RWPE2 (cell line): Measurements from ENCODE around the gene RALGAPA1.
"Not testable (repeated sequence)": the region's sequence is repeated elsewhere in the genome, so short reads cannot be mapped to it uniquely, and the experiment has no call there.

Experiments
- ATAC-seq: fragments of 200-7000 bp; cut with Tn5 transposase; 3 replicates; pipeline ENCODE4 v1.9.1; 2021; ENCODE audit warnings: low read depth
- DNase-seq: peaks from one replicate; pipeline ENCODE4 v3.0.0-alpha.2; 2020; ENCODE audit warnings: low spot score
- H3K27ac ChIP-seq: fragments of 450-650 bp; 2 replicates; pipeline ENCODE4 v1.5.1; 2017; ENCODE audit warnings: mild to moderate bottlenecking; ENCODE audit not compliant: poor library complexity, severe bottlenecking
- H3K27me3 ChIP-seq: fragments of 250-450 bp; sonication (Bioruptor Pico); 2 replicates; pipeline ENCODE4 v1.5.1; 2021; ENCODE audit warnings: mild to moderate bottlenecking, moderate library complexity; ENCODE audit not compliant: insufficient read depth, poor library complexity, severe bottlenecking
- H3K36me3 ChIP-seq: fragments of 250-450 bp; sonication (Bioruptor Pico); 2 replicates; pipeline ENCODE4 v1.5.1; 2020; ENCODE audit warnings: low read depth, mild to moderate bottlenecking, moderate library complexity
- H3K4me1 ChIP-seq: fragments of 250-450 bp; sonication (Bioruptor Pico); 2 replicates; pipeline ENCODE4 v1.5.1; 2021; ENCODE audit warnings: mild to moderate bottlenecking, moderate library complexity; ENCODE audit not compliant: insufficient read depth, poor library complexity, severe bottlenecking
- H3K4me3 ChIP-seq: fragments of 250-450 bp; sonication (Bioruptor Pico); 2 replicates; pipeline ENCODE4 v1.5.1; 2021; ENCODE audit warnings: mild to moderate bottlenecking, moderate library complexity; ENCODE audit not compliant: severe bottlenecking
- H3K9me3 ChIP-seq: fragments of 250-450 bp; sonication (Bioruptor Pico); 2 replicates; pipeline ENCODE4 v1.5.1; 2021; ENCODE audit warnings: mild to moderate bottlenecking, moderate library complexity; ENCODE audit not compliant: severe bottlenecking
- CTCF ChIP-seq: fragments of 450-650 bp; IDR thresholded peaks from one replicate; pipeline ENCODE4 v1.5.1; 2017; ENCODE audit warnings: mild to moderate bottlenecking, moderate library complexity; ENCODE audit not compliant: poor library complexity, severe bottlenecking

The RALGAPA1 gene

GRCh38 chr14:35853225-35853624 is 44.1 kb upstream of the RALGAPA1 start:
- Histone ChIP-seq H3K27ac (no peak overlapping the region), H3K27me3 (no peaks in the 10 kb centered on the region), H3K4me3 (no peak overlapping the region), H3K9me3 (peaks cover 4% of the 10 kb centered on the region), H3K4me1 (no peaks in the 10 kb centered on the region), H3K36me3 (peaks cover 10% of the 10 kb centered on the region; the same call in 1 of the 2 replicates)
- TF ChIP-seq CTCF: no peak
- no peak for ATAC-seq
- DNase-seq: no peak

DNA sequence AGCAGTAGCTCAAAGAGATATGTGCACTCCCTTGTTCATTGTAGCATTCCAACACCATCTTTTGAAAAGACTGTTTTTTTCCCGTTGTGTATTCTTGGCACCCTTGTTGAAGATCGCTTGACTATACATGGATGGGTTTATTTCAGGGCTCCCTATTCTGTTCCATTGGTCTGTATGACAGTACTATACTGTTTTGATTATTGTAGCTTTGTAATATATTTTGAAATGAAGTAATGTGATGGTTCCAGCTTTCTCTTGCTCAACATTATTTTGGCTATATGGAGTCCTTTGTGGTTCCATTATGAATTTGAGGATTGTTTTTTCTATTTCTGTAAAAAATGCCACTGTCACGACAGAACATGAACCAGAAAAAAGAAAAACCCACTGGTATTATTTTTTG is 42.7 kb upstream of the RALGAPA1 start:
- Histone ChIP-seq H3K4me1 (no peaks in the 10 kb centered on the region), H3K27ac (no peak overlapping the region), H3K36me3 (peaks cover 10% of the 10 kb centered on the region; the same call in 1 of the 2 replicates), H3K27me3 (no peaks in the 10 kb centered on the region), H3K4me3 (no peak overlapping the region), H3K9me3 (peaks cover 4% of the 10 kb centered on the region)
- DNase-seq: no peak
- no peak for ATAC-seq
- no peak for TF ChIP-seq CTCF

GRCh38 chr14:35849122-35849521 is 40.0 kb upstream of the RALGAPA1 start:
- Histone ChIP-seq H3K27ac (no peak overlapping the region), H3K27me3 (no peaks in the 10 kb centered on the region), H3K4me3 (no peak overlapping the region), H3K36me3 (peaks cover 16% of the 10 kb centered on the region), H3K9me3 (peaks cover 4% of the 10 kb centered on the region), H3K4me1 (no peaks in the 10 kb centered on the region)
- no peak for TF ChIP-seq CTCF
- ATAC-seq (no peak), DNase-seq (no peak)

- DNase-seq: no peak
- H3K4me3 ChIP-seq: no peak overlapping the region
- H3K27ac ChIP-seq: no peak overlapping the region
- H3K27me3 ChIP-seq: no peaks in the 10 kb centered on the region
- TF ChIP-seq CTCF: no peak
- no peaks in the 10 kb centered on the region for H3K4me1 ChIP-seq
- ATAC-seq: no peak
- H3K36me3 ChIP-seq: peaks cover 20% of the 10 kb centered on the region
- peaks cover 4% of the 10 kb centered on the region for H3K9me3 ChIP-seq
These were observed 38.5 kb upstream of the RALGAPA1 start for GRCh38 chr14:35847636-35848035.

- no peak overlapping the region for H3K27ac ChIP-seq
- DNase-seq (no peak), ATAC-seq (no peak)
- H3K4me1 ChIP-seq: no peaks in the 10 kb centered on the region
- peaks cover 24% of the 10 kb centered on the region for H3K36me3 ChIP-seq
- H3K9me3 ChIP-seq: peaks cover 4% of the 10 kb centered on the region
- no peak overlapping the region for H3K4me3 ChIP-seq
- H3K27me3 ChIP-seq: no peaks in the 10 kb centered on the region
- no peak for TF ChIP-seq CTCF
These were observed 35.4 kb upstream of the RALGAPA1 start for GRCh38 chr14:35844494-35844893.

DNA sequence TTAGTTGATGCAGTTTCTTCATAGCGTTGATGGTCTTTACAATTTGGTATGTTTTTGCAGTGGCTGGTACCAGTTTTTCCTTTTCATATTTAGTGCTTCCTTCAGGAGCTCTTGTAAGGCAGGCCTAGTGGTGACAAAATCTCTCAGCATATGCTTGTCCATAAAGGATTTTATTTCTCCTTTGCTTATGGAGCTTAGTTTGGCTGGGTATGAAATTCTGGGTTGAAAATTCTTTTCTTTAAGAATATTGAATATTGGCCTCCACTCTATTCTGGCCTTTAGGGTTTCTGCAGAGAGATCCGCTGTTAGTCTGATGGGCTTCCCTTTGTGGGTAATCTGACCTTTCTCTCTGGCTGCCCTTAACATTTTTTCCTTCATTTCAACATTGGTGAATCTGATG is 33.1 kb upstream of the RALGAPA1 start:
- not testable (repeated sequence) for H3K27me3 ChIP-seq, DNase-seq, H3K4me1 ChIP-seq, H3K4me3 ChIP-seq, H3K27ac ChIP-seq, H3K9me3 ChIP-seq, ATAC-seq
- peaks cover 41% of the 10 kb centered on the region for H3K36me3 ChIP-seq

DNA sequence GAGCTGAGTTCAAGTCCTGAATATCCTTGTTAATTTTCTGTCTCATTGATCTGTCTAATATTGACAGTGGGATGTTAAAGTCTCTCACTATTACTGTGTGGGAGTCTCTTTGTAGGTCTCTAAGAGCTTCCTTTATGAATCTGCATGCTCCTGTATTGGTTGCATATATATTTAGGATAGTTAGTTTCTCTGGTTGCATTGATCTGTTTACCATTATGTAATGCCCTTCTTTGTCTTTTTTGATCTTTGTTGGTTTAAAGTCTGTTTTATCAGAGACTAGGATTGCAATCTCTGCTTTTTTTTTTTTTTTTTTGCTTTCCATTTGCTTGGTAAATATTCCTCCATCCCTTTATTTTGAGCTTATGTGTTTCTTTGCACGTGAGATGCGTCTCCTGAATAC is 32.6 kb upstream of the RALGAPA1 start:
- not testable (repeated sequence) for ATAC-seq, H3K4me1 ChIP-seq, H3K27ac ChIP-seq, H3K9me3 ChIP-seq, H3K27me3 ChIP-seq, H3K4me3 ChIP-seq, DNase-seq
- peaks cover 44% of the 10 kb centered on the region for H3K36me3 ChIP-seq
